Measurements from ENCODE around the gene TMEM43.
"Not testable (repeated sequence)": the region's sequence is repeated elsewhere in the genome, so short reads cannot be mapped to it uniquely, and the experiment has no call there.

TMEM43 gene

GRCh38 chr3:14124615-14125192, at the start of gene TMEM43, which contains the start of gene CHCHD4:
Gene TMEM43, plus strand, starts transcription at chr3:14125052. Its CDS starts 142 bp downstream, at chr3:14125194.
Gene CHCHD4, minus strand, starts transcription at chr3:14124870. Its CDS starts 194 bp downstream, at chr3:14124676.
- DNase-seq = peak; percentile 93 to 97 (median 96)

- not testable (repeated sequence) for DNase-seq
Observed at GRCh38 chr3:14075233-14075632, 49.6 kb upstream of the TMEM43 start.

- no peak for DNase-seq
Observed at GRCh38 chr3:14077310-14077709, 47.5 kb upstream of the TMEM43 start.

- no peak for DNase-seq
Observed at GRCh38 chr3:14082108-14082657, 42.7 kb upstream of the TMEM43 start.

DNA sequence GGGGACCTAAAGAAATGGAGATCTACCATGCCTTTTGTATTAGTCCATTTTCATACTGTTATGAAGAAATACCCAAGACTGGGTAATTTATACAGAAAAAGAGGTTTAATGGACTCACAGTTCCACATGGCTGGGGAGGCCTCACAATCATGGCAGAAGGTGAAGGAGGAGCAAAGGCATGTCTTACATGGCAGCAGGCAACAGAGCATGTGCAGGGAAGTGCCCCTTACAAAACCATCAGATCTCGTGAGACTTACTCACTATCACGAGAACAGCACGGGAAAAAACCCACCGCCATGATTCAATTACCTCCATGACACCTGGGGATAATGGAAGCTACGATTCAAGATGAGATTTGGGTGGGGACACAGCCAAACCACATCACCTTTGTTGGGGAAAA, 37.4 kb upstream of the TMEM43 start:
- not testable (repeated sequence) for DNase-seq

GRCh38 chr3:14091959-14092358, 32.9 kb upstream of the TMEM43 start:
- not testable (repeated sequence) for DNase-seq

- no peak for DNase-seq
Observed at GRCh38 chr3:14092464-14092863, 32.4 kb upstream of the TMEM43 start.

DNA sequence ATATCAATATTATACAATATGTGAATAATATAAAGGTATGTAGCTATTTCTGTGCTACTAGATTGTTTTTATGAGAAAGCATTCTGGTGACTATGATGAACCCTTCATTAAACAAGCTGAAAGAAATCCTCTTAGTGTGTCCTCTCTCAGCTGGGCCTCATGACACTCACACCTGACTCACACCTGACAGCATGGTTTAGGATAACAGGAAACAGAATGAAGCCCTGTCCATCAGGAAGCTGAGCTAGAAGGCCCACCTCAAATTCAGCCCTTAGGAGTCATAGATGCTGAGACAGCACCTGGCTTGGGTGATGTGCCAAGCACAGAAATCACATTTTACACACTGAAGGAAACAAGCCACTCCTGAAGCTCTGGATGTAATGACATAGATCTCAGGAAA, 31.0 kb upstream of the TMEM43 start:
- DNase-seq = no peak

GRCh38 chr3:14096742-14097141, 28.1 kb upstream of the TMEM43 start:
- DNase-seq = no peak

GRCh38 chr3:14097616-14098391, 27.0 kb upstream of the TMEM43 start:
- no peak for DNase-seq

DNA sequence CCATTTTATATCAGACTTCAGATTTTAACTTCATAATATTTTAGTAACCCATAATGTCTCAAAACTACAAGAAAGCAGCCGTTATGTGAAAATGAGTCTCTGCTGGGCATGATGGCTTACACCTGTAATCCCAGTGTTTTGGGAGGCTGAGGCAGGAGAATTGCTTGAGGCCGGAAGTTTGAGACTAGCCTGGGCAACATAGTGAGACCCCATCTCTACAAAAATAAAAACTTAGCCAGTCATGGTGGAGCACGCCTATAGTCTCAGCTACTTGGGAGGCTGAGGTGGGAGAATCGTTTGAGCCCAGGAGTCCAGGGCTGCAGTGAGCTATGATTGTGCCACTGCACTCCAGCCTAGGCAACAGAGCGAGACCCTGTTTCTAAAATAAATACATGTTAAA, 15.0 kb upstream of the TMEM43 start:
- DNase-seq = not testable (repeated sequence)

DNA sequence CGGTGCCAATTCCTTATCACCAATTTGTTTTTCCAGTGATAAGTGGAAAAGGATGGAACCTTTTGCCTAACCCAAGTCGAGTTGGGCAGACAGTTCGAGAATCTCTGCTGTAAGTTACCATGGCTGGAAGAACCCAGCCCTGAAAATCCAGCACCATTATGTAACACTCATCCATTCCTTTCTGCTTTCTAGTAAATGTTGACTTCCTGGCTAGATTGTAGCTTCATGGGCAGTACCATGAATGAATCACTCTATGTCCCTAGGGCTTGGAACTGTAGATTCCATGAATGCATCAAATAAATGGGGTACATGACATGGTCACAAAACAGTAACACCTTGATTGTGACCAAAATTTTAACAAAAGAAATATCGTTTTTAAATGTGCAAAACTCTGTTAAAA, 14.2 kb upstream of the TMEM43 start:
- no peak for DNase-seq

DNA sequence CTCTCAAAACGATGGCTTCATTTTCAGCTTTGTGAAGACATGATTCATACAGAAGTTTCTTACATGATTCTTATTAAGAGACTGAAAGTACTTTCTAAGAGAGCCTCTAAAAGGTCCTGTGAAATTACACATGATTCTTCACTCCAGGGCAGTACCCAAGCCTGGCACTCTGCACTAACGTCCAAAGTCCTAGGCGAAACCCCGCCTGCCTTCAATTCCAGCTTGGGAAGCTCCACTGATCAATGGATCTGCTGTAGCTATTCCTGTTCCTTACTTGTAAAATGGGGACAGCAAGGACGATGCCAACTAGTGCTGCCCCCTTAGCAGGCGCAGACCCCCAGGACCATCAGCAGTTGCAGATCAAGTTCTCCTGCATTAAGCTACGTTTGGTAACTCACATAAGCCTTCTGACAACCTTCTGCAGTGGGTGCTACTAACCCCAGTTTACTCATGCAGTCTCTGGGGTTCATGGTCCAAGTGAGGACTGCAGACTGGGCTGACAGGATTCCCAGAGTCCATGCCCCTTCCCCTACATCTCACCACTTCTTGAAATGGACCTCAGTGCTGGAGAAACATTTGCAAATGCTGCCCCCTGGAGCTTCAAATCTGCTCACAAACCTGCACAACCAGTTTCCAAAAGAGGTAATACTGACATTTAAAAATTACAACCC, 10.8 kb upstream of the TMEM43 start:
- no peak for DNase-seq

DNA sequence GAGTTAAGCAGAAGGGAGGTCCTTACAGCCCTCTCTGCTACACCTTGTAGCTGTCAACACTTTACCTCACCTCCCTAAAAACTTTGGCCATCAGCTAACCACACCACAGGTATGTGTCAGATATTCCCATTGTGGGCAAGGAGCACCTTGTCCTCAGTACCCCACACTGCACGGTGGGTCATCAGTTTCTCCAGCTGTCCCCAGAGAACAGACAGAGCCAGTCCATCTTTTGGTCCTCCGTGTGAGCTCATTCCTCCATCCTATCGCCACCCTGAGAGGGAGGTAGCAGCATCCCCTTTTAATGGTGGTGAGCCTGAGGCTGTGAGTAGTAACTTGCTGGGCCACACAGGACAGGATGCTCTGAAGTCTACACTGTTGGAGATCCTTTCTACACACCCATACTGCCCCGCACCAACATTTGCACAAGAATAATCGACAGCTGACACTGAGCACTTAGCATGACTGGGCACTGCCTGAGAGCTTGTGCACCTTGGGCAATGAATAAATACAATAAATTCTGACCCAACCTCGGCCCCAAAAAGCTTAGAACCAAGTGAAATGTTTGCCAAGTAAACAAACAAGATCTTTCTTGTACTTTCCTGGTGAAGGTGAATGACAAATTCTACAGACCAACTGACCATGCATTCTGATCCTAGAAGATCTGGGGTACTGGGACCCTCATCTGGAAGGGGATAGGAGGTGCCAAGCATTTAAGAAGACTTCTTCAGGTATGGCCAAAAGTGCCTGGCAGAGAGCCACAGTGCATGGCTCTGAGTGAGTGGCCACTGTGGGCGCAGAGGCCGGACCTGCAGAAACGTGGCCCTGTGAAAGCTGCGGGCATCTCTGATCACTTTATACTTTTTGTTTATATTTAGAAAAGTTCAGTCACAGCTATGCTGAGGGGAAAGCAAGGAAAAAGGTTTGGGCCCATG, 7.1 kb upstream of the TMEM43 start:
- no peak for DNase-seq

- no peak for DNase-seq
Observed at GRCh38 chr3:14118400-14119381, 6.2 kb upstream of the TMEM43 start.

DNA sequence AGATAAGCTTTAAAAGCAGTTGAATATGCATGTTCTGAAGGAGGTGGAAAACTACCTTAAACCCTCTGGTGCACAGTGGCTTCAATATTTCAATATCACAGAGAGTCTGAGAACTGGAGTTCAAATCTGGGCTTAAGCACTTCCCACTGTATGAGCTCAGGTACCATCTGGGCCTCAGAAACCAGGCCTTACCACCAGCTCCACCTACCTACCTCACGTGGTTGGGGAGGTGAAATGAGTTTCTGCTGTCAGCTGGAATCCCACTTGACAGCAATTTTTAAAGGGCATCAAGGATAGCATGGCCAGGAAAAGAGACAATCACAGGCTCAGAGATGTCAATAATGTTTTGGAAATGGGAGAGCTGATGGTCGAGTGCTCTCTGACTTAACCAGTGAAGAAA, 5.2 kb upstream of the TMEM43 start:
- no peak for DNase-seq

GRCh38 chr3:14120111-14120920, 4.5 kb upstream of the TMEM43 start:
- DNase-seq = no peak

GRCh38 chr3:14120921-14121448, 3.9 kb upstream of the TMEM43 start:
- not testable (repeated sequence) for DNase-seq

GRCh38 chr3:14121859-14122258, 3.0 kb upstream of the TMEM43 start:
- DNase-seq = no peak

GRCh38 chr3:14122301-14122700, 2.6 kb upstream of the TMEM43 start:
- DNase-seq = no peak
